K562 (cell line): Measurements from ENCODE around the gene DPP3. TPM values are rescaled to one million over a fixed set of nuclear protein-coding genes. Genes with fewer than 3 reads are reported as not detected.

Source experiments
- ATAC-seq: fragments of 200-7000 bp; cut with Tn5 transposase; 3 replicates; pipeline ENCODE4 v1.9.1; 2020; ENCODE audit warnings: moderate library complexity
- BruUV-seq: library from RNA; stranded (reverse); fragments of 400-500 nt; replicated peaks from 2 replicates; lab custom pipeline; 2021; lab: Mats Ljungman, UMichigan
- CTCF ChIA-PET: fragments of 300-600 bp; formaldehyde crosslinking; extraction: SDS; loops from one replicate; lab custom pipeline; 2021; ENCODE audit warnings: low intra/inter-chr PET ratio; lab: Yijun Ruan, JAX
- POLR2A ChIA-PET: fragments of 300-600, 350-650 bp; sonication (Branson Sonifier 250); formaldehyde crosslinking; extraction: SDS; loops from one replicate; lab custom pipeline; 2021; ENCODE audit warnings: antibody characterized with exemption, inconsistent platforms; lab: Yijun Ruan, JAX
- DNase-seq, 4 experiments: peaks; one replicate each; pipeline versions ENCODE4 v3.0.0 to v3.0.0-alpha.2; 2011 to 2018; ENCODE audit warnings: low spot score in 3 of 4, mixed read lengths in 3 of 4; ENCODE audit errors: extremely low read depth in 1 of 4
- FAIRE-seq: peaks from 2 replicates; lab custom pipeline; 2011; peaks lifted over from hg19 to GRCh38; lab: Jason Lieb, UNC
- H2AFZ ChIP-seq: 2 replicates; pipeline ENCODE4 v1.6.0; 2011; ENCODE audit warnings: low read depth, low read length, control low read depth, inconsistent platforms
- H3K27ac ChIP-seq: fragments of 200-600 bp; 3 replicates; pipeline ENCODE4 v1.8.0; 2011; ENCODE audit warnings: low read depth, mild to moderate bottlenecking, control low read depth, inconsistent platforms, low read length, moderate library complexity, mixed read lengths; ENCODE audit errors: extremely low read depth
- H3K27me3 ChIP-seq, 2 experiments: fragments of 300-600 bp in 1 of 2; 2 replicates in 1 of 2; 3 replicates in 1 of 2; pipeline versions ENCODE4 v1.6.0 to v1.8.0; 2011; ENCODE audit warnings: inconsistent platforms in 2 of 2, low read length in 2 of 2, mild to moderate bottlenecking in 1 of 2, mixed read lengths in 1 of 2, moderate library complexity in 1 of 2; ENCODE audit not compliant: control insufficient read depth in 2 of 2, insufficient read depth in 2 of 2
- H3K36me3 ChIP-seq: fragments of 300-600 bp; 3 replicates; pipeline ENCODE4 v1.8.0; 2011; ENCODE audit warnings: mild to moderate bottlenecking, low read length, inconsistent platforms; ENCODE audit not compliant: control insufficient read depth, insufficient read depth
- H3K4me1 ChIP-seq, 2 experiments: fragments of 200-600 bp in 1 of 2; replicated peaks in 1 of 2; 2 replicates in 1 of 2; 3 replicates in 1 of 2; pipeline versions ENCODE4 v1.5.1 to v1.8.0; 2011; ENCODE audit warnings: inconsistent platforms in 2 of 2, low read length in 2 of 2, mild to moderate bottlenecking in 1 of 2, mixed read lengths in 1 of 2, moderate library complexity in 1 of 2; ENCODE audit not compliant: control insufficient read depth in 2 of 2, insufficient read depth in 2 of 2
- H3K4me2 ChIP-seq: 2 replicates; pipeline ENCODE4 v1.6.1; 2011; ENCODE audit warnings: low read length, control low read depth, inconsistent platforms, mixed read lengths; ENCODE audit not compliant: insufficient read depth
- H3K4me3 ChIP-seq: fragments of 200-600 bp; sonication (generic), shearing (Covaris generic); 2 replicates; pipeline ENCODE4 v1.5.1; 2016; ENCODE audit warnings: control low read depth, inconsistent platforms
- H3K79me2 ChIP-seq: fragments of 200-600 bp; 3 replicates; pipeline ENCODE4 v1.8.0; 2011; ENCODE audit warnings: low read length, inconsistent platforms; ENCODE audit not compliant: control insufficient read depth, insufficient read depth
- H3K9ac ChIP-seq, 2 experiments: 2 replicates each; pipeline versions ENCODE4 v1.6.0 to v1.6.1; 2011; ENCODE audit warnings: low read depth in 2 of 2, low read length in 2 of 2, control low read depth in 1 of 2, inconsistent platforms in 1 of 2, mild to moderate bottlenecking in 1 of 2, mixed read lengths in 1 of 2; ENCODE audit not compliant: insufficient read depth in 1 of 2
- H3K9me1 ChIP-seq: one replicate; pipeline ENCODE4 v1.6.0; 2011; ENCODE audit warnings: inconsistent platforms, mild to moderate bottlenecking, low read length, moderate library complexity; ENCODE audit not compliant: control insufficient read depth, insufficient read depth
- H3K9me3 ChIP-seq: replicated peaks from 2 replicates; pipeline ENCODE4 v1.5.1; 2011; ENCODE audit warnings: low read depth, low read length, inconsistent platforms; ENCODE audit not compliant: control insufficient read depth, insufficient read depth
- H4K20me1 ChIP-seq: replicated peaks from 2 replicates; pipeline ENCODE4 v1.6.1; 2011; ENCODE audit warnings: low read length, inconsistent platforms, mixed read lengths; ENCODE audit not compliant: control insufficient read depth, insufficient read depth
- BRCA1 ChIP-seq, 2 experiments: fragments of 450-650 bp in 1 of 2; sonication (generic) in 1 of 2; formaldehyde crosslinking in 1 of 2; IDR thresholded peaks; 2 replicates each; pipeline versions ENCODE4 v1.5.0 to v1.6.1; 2017 to 2020; ENCODE audit warnings: mild to moderate bottlenecking in 1 of 2, missing genetic modification reagents in 1 of 2
- SREBF2 ChIP-seq: sonication (generic); formaldehyde crosslinking; IDR thresholded peaks from 2 replicates; pipeline ENCODE4 v1.4.0; 2020; ENCODE audit warnings: mild to moderate bottlenecking, missing genetic modification reagents
- SRF ChIP-seq, 2 experiments: fragments of 250-450, 450-650 bp in 1 of 2; sonication (Bioruptor Pico) in 1 of 2; sonication (generic) in 1 of 2; formaldehyde crosslinking; IDR thresholded peaks; 2 replicates each; pipeline versions ENCODE4 v1.5.0 to v1.5.1; 2020 to 2022; ENCODE audit warnings: mild to moderate bottlenecking in 1 of 2, missing genetic modification reagents in 1 of 2
- TBP ChIP-seq: optimal IDR thresholded peaks from 2 replicates; pipeline ENCODE3; 2011; ENCODE audit warnings: low read depth, low read length, improper control_type of control experiment
- ZNF253 ChIP-seq: fragments of 250-450 bp; sonication (Bioruptor Pico); conservative IDR thresholded peaks from 2 replicates; pipeline ENCODE4 v1.6.1; 2021; ENCODE audit warnings: mild to moderate bottlenecking
- WGBS: fragments of 100-300 bp; shearing (Covaris generic); methylation state at CpG from one replicate; pipeline ENCODE4 v1.1.6; 2016; ENCODE audit warnings: low coverage, mixed read lengths; ENCODE audit not compliant: insufficient coverage; ENCODE audit errors: missing lambda C conversion rate; 5-methylcytosine and 5-hydroxymethylcytosine counted together
- in situ Hi-C: fragments of 300-500 bp; cut with MboI; formaldehyde crosslinking; loops from 4 replicates; pipeline ENCODE4 v1.15.0; 2018; ENCODE audit warnings: inconsistent platforms, mixed read lengths
- intact Hi-C: fragments of 100-400 bp; cut with micrococcal nuclease; formaldehyde crosslinking; loops from 2 replicates; pipeline ENCODE4 v1.14.2; 2022
- polyA plus RNA-seq, 8 experiments: library from polyadenylated mRNA; depleted of rRNA in 4 of 8; stranded (reverse) in 5 of 8; unstranded in 3 of 8; fragments of >200 nt; fragmentation: Nextera tagmentation in 2 of 8; fragmentation: Illumina TruSeq in 1 of 8; extraction: Ambion mirVana in 2 of 8; extraction: Trizol in 1 of 8; gene quantifications; 2 replicates each; pipeline versions ENCODE4 v1.2.1 to v1.2.3, GENCODE V29; 2011 to 2014; ENCODE audit warnings: inconsistent platforms in 1 of 8, missing spikeins in 1 of 8
- total RNA-seq, 7 experiments: library from RNA; depleted of rRNA in 6 of 7; stranded (reverse); fragments of >200 nt in 6 of 7; fragmentation: Illumina TruSeq in 2 of 7; extraction: Trizol in 2 of 7; gene quantifications; 2 replicates each; pipeline versions ENCODE4 v1.2.1 to v1.2.3, GENCODE V29; 2011 to 2021; ENCODE audit warnings: low replicate concordance in 1 of 7
- TF ChIP-seq, protein P1 (sequence below): fragments of 250-450 bp; sonication (Bioruptor Pico); IDR thresholded peaks from 2 replicates; pipeline ENCODE4 v1.5.0; 2021; ENCODE audit warnings: mild to moderate bottlenecking, borderline replicate concordance
- TF ChIP-seq, protein P2 (sequence below): IDR thresholded peaks from 3 replicates; pipeline ENCODE4 v1.6.1; 2011; ENCODE audit warnings: borderline replicate concordance, mild to moderate bottlenecking; ENCODE audit not compliant: insufficient read length, insufficient read depth
- TF ChIP-seq, protein P3 (sequence below): sonication (generic); formaldehyde crosslinking; IDR thresholded peaks from 2 replicates; pipeline ENCODE4 v1.8.0; 2023; ENCODE audit warnings: mild to moderate bottlenecking, missing genetic modification reagents

Gene DPP3
- total and polyA plus RNA-seq, 9 of the 15 experiments (the other 6 are each of a cell fraction or from before 2014, with no cell fraction given): 3.7 to 69.2 (median 43.3) TPM

DNA sequence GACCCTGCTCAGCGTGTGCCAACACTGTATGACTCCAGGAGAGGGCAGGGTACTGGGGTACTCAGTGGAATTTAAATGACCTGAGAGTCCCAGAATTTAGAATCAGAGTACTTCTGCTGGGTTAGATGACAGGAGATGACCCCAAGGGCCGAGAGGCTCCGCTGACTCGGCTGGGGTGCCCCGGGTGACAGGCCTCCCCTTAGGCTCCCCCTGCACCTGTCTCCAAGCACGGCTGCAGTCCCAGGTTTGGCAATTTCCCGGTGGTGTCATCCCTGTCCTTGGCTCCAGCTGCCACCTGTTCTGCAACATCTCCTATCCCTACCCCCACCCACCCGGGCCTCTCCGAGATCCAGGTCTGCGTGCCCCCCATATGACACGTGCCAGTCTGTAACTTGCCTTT, 67.8 kb downstream of the DPP3 start:
- Histone ChIP-seq H3K27me3 (peaks cover 0 to 4% of the 10 kb centered on the region in 2 experiments; a peak in 1 of 5 replicates), H3K79me2 (peaks cover 6% of the 10 kb centered on the region; the same call in 1 of the 3 replicates), H3K36me3 (peaks cover 1% of the 10 kb centered on the region; the same call in 1 of the 3 replicates), H3K9me1 (no peaks in the 10 kb centered on the region), H3K27ac (no peak overlapping the region), H3K4me3 (no peak overlapping the region), H3K4me2 (no peak overlapping the region), H4K20me1 (no peaks in the 10 kb centered on the region), H3K9me3 (no peaks in the 10 kb centered on the region), H2AFZ (no peak overlapping the region), H3K9ac (no peak overlapping the region), H3K4me1 (peaks cover 0 to 38% of the 10 kb centered on the region in 2 experiments; a peak in 4 of 5 replicates)
- intact Hi-C loops (no loop called here), in situ Hi-C loops (no loop called here)
- BruUV-seq: no TSS peak
- ChIA-PET POLR2A (interaction anchor here (0.8 to 1.8 kb wide), 3 partner anchors 11 to 90 kb away, joined by 3 to 7 read pairs (median 4); no protein-coding TSS in a partner anchor), CTCF (no interaction called here)
- FAIRE-seq: no peak
- 12% methylated on average over 9 of the region's 11 CpGs for WGBS
- TF ChIP-seq, protein P1, sequence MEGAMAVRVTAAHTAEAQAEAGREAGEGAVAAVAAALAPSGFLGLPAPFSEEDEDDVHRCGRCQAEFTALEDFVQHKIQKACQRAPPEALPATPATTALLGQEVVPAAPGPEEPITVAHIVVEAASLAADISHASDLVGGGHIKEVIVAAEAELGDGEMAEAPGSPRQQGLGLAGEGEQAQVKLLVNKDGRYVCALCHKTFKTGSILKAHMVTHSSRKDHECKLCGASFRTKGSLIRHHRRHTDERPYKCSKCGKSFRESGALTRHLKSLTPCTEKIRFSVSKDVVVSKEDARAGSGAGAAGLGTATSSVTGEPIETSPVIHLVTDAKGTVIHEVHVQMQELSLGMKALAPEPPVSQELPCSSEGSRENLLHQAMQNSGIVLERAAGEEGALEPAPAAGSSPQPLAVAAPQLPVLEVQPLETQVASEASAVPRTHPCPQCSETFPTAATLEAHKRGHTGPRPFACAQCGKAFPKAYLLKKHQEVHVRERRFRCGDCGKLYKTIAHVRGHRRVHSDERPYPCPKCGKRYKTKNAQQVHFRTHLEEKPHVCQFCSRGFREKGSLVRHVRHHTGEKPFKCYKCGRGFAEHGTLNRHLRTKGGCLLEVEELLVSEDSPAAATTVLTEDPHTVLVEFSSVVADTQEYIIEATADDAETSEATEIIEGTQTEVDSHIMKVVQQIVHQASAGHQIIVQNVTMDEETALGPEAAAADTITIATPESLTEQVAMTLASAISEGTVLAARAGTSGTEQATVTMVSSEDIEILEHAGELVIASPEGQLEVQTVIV: no peak
- no peak for TF ChIP-seq BRCA1 (IDR thresholded peaks at IDR 0.05)
- TF ChIP-seq BRCA1 (CRISPR knock-in tag; IDR thresholded peaks at IDR 0.05): no peak
- no peak for TF ChIP-seq SREBF2 (CRISPR knock-in tag)
- TF ChIP-seq ZNF253 (CRISPR knock-in tag): no peak
- TF ChIP-seq, protein P2, sequence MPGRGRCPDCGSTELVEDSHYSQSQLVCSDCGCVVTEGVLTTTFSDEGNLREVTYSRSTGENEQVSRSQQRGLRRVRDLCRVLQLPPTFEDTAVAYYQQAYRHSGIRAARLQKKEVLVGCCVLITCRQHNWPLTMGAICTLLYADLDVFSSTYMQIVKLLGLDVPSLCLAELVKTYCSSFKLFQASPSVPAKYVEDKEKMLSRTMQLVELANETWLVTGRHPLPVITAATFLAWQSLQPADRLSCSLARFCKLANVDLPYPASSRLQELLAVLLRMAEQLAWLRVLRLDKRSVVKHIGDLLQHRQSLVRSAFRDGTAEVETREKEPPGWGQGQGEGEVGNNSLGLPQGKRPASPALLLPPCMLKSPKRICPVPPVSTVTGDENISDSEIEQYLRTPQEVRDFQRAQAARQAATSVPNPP: no peak
- no peak for TF ChIP-seq SRF (CRISPR knock-in tag; IDR thresholded peaks at IDR 0.05)
- no peak for TF ChIP-seq TBP
- TF ChIP-seq, protein P3, sequence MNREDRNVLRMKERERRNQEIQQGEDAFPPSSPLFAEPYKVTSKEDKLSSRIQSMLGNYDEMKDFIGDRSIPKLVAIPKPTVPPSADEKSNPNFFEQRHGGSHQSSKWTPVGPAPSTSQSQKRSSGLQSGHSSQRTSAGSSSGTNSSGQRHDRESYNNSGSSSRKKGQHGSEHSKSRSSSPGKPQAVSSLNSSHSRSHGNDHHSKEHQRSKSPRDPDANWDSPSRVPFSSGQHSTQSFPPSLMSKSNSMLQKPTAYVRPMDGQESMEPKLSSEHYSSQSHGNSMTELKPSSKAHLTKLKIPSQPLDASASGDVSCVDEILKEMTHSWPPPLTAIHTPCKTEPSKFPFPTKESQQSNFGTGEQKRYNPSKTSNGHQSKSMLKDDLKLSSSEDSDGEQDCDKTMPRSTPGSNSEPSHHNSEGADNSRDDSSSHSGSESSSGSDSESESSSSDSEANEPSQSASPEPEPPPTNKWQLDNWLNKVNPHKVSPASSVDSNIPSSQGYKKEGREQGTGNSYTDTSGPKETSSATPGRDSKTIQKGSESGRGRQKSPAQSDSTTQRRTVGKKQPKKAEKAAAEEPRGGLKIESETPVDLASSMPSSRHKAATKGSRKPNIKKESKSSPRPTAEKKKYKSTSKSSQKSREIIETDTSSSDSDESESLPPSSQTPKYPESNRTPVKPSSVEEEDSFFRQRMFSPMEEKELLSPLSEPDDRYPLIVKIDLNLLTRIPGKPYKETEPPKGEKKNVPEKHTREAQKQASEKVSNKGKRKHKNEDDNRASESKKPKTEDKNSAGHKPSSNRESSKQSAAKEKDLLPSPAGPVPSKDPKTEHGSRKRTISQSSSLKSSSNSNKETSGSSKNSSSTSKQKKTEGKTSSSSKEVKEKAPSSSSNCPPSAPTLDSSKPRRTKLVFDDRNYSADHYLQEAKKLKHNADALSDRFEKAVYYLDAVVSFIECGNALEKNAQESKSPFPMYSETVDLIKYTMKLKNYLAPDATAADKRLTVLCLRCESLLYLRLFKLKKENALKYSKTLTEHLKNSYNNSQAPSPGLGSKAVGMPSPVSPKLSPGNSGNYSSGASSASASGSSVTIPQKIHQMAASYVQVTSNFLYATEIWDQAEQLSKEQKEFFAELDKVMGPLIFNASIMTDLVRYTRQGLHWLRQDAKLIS (CRISPR knock-in tag): no peak
- ATAC-seq: no peak
- DNase-seq: no peak
